Ishikawa (cell line): ENCODE data around the gene TBX1.

Experiments used
- CEBPB ChIP-seq: IDR thresholded peaks from 2 replicates; pipeline ENCODE4 v1.6.1; 2012
- CREB1 ChIP-seq: IDR thresholded peaks from 2 replicates; pipeline ENCODE4 v1.6.1; 2012; ENCODE audit warnings: low read depth
- EGR1 ChIP-seq: IDR thresholded peaks from 2 replicates; pipeline ENCODE4 v1.6.1; 2012
- EP300 ChIP-seq: IDR thresholded peaks from 2 replicates; pipeline ENCODE4 v1.6.1; 2012; ENCODE audit warnings: borderline replicate concordance
- FOXM1 ChIP-seq: IDR thresholded peaks from 2 replicates; pipeline ENCODE4 v1.6.1; 2012; ENCODE audit warnings: low read depth, borderline replicate concordance
- MAX ChIP-seq: IDR thresholded peaks from 2 replicates; pipeline ENCODE4 v1.6.1; 2012
- NFIC ChIP-seq: IDR thresholded peaks from 2 replicates; pipeline ENCODE4 v1.6.1; 2012
- RAD21 ChIP-seq: IDR thresholded peaks from 2 replicates; pipeline ENCODE4 v1.6.1; 2012; ENCODE audit warnings: low read depth
- REST ChIP-seq: IDR thresholded peaks from 2 replicates; pipeline ENCODE4 v1.6.1; 2012; ENCODE audit warnings: low read depth, mild to moderate bottlenecking
- TAF1 ChIP-seq: IDR thresholded peaks from 2 replicates; pipeline ENCODE4 v1.6.1; 2012; ENCODE audit warnings: low read depth, mild to moderate bottlenecking
- TCF12 ChIP-seq: IDR thresholded peaks from 2 replicates; pipeline ENCODE4 v1.6.1; 2012; ENCODE audit warnings: low read depth
- TEAD4 ChIP-seq: IDR thresholded peaks from 2 replicates; pipeline ENCODE4 v1.6.1; 2012
- USF1 ChIP-seq: IDR thresholded peaks from 2 replicates; pipeline ENCODE4 v1.6.1; 2012
- YY1 ChIP-seq: IDR thresholded peaks from 2 replicates; pipeline ENCODE4 v1.6.1; 2012; ENCODE audit warnings: low read depth
- ZBTB7A ChIP-seq: IDR thresholded peaks from 2 replicates; pipeline ENCODE4 v1.6.1; 2012; ENCODE audit warnings: low read depth

The TBX1 gene

GRCh38 chr22:19743081-19743480, 17.5 kb upstream of the TBX1 start:
- TF ChIP-seq USF1 (no peak), RAD21 (no peak), REST (no peak), MAX (no peak), FOXM1 (no peak), NFIC (no peak), TCF12 (no peak), TAF1 (no peak), YY1 (no peak), EP300 (no peak), ZBTB7A (no peak), CREB1 (no peak), TEAD4 (no peak), EGR1 (no peak), CEBPB (no peak)

GRCh38 chr22:19743651-19744050, 16.9 kb upstream of the TBX1 start:
- TF ChIP-seq TEAD4 (no peak), EGR1 (no peak), EP300 (no peak), TAF1 (no peak), FOXM1 (no peak), YY1 (no peak), TCF12 (no peak), USF1 (no peak), MAX (no peak)

GRCh38 chr22:19744350-19745006, 16.1 kb upstream of the TBX1 start:
- TF ChIP-seq TAF1 (no peak), CEBPB (no peak), ZBTB7A (no peak)

- no peak for TF ChIP-seq CEBPB
- no peak for TF ChIP-seq FOXM1
- no peak for TF ChIP-seq MAX
Measured at GRCh38 chr22:19745155-19746101, 15.2 kb upstream of the TBX1 start.

- no peak for TF ChIP-seq MAX
- TF ChIP-seq TAF1: no peak
- no peak for TF ChIP-seq CREB1
- TF ChIP-seq YY1: no peak
- no peak for TF ChIP-seq FOXM1
- no peak for TF ChIP-seq CEBPB
Measured at GRCh38 chr22:19746726-19747125, 13.9 kb upstream of the TBX1 start.

GRCh38 chr22:19747551-19747950, 13.0 kb upstream of the TBX1 start:
- TF ChIP-seq RAD21 (no peak), YY1 (no peak), USF1 (no peak), CEBPB (no peak), FOXM1 (no peak), TCF12 (no peak), EP300 (no peak), TAF1 (no peak), EGR1 (no peak), TEAD4 (no peak), CREB1 (no peak), NFIC (no peak), ZBTB7A (no peak), MAX (no peak), REST (no peak)
